ENCODE results near the gene ACSBG1. TPM values are rescaled to one million over a fixed set of nuclear protein-coding genes. Genes with fewer than 3 reads are reported as not detected.

The ACSBG1 gene
- total RNA-seq, 4 donors from 2014 or later = 75.9 to 131 (median 92.8) TPM

DNA sequence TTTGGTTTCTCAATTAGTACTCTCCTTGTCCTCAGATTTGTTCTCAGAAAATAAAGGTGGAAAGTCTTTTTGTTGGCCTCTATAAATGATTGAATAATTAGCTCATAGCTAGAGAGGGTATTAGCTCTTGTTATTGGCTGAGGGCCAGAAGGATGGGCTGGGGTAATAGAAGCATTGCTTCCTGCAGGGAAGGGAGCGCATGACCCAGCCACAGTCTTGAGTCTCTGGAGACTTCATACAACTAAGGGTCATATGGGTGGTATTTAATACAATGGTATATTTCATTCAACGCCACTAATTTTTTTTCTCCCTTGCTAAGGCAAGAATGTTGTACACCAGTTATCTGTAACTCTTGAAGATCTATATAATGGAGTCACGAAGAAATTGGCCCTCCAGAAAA, 38.4 kb upstream of the ACSBG1 start:
- H3K4me3 ChIP-seq (ENCODE audit: low read depth, poor library complexity, severe bottlenecking) = no peak overlapping the region
- no peak for DNase-seq (ENCODE audit: low spot score in 2 of 2)
- intact Hi-C loops (cut with DNase I; ENCODE audit: low total_unique reads) = no loop called here
- WGBS, 2 donors = 85 to 93% methylated on average over 3 of the region's 3 CpGs
- TF ChIP-seq POLR2A (IDR thresholded peaks at IDR 0.05) = no peak
- TF ChIP-seq, protein P1, sequence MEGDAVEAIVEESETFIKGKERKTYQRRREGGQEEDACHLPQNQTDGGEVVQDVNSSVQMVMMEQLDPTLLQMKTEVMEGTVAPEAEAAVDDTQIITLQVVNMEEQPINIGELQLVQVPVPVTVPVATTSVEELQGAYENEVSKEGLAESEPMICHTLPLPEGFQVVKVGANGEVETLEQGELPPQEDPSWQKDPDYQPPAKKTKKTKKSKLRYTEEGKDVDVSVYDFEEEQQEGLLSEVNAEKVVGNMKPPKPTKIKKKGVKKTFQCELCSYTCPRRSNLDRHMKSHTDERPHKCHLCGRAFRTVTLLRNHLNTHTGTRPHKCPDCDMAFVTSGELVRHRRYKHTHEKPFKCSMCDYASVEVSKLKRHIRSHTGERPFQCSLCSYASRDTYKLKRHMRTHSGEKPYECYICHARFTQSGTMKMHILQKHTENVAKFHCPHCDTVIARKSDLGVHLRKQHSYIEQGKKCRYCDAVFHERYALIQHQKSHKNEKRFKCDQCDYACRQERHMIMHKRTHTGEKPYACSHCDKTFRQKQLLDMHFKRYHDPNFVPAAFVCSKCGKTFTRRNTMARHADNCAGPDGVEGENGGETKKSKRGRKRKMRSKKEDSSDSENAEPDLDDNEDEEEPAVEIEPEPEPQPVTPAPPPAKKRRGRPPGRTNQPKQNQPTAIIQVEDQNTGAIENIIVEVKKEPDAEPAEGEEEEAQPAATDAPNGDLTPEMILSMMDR (IDR thresholded peaks at IDR 0.05) = no peak

DNA sequence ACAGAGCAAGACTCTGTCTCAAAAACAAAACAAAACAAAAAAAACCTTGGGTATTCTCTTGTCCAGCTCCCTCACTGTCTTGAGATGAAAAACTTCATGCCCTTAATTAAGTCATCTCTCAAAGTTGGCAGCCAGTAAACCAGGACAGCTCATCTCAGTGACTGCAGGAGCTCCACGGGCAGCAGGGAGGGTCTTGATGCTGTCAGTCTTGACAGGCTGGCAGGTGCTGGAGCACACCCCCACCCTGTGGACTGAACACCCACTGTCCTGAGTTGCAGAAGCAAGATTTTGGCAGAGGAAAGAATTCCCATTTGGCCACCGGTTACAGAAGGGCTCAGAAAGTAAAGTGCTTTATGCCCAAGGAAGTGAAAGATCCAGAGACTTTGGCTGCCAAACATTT, 38.0 kb upstream of the ACSBG1 start:
- intact Hi-C loops (cut with DNase I; ENCODE audit: low total_unique reads) = no loop called here
- no peak overlapping the region for H3K4me3 ChIP-seq (ENCODE audit: low read depth, poor library complexity, severe bottlenecking)
- 54 to 64% methylated on average over 2 of the region's 2 CpGs for WGBS, 2 donors
- TF ChIP-seq POLR2A (IDR thresholded peaks at IDR 0.05) = no peak
- TF ChIP-seq, protein P1 (IDR thresholded peaks at IDR 0.05) = no peak
- DNase-seq (ENCODE audit: low spot score in 2 of 2) = no peak

DNA sequence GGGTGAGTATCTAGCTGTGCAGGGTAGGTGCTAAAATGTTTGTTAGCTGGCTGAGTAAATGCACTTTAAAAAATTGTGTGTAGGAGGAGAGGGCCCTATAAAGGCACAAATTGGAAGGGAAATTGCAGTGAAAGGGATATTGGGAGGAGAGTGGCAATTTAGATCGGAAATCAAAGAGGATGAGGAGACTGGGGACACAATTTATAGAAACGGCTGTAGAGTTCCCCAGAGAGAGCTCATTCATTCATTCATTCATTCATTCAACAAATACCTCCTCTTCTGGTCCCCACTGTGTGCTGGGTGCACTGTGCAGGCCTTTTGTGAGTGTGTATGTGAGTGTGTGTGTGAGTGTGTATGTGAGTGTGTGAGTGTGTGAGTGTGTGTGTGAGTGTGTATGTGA, 32.4 kb upstream of the ACSBG1 start:
- intact Hi-C loops (cut with DNase I; ENCODE audit: low total_unique reads) = no loop called here
- WGBS, 2 donors = 72 to 80% methylated on average over 2 of the region's 2 CpGs
- DNase-seq (ENCODE audit: low spot score in 2 of 2) = no peak
- H3K4me3 ChIP-seq (ENCODE audit: low read depth, poor library complexity, severe bottlenecking) = no peak overlapping the region
- TF ChIP-seq POLR2A (IDR thresholded peaks at IDR 0.05) = no peak
- TF ChIP-seq, protein P1 (IDR thresholded peaks at IDR 0.05) = no peak

DNA sequence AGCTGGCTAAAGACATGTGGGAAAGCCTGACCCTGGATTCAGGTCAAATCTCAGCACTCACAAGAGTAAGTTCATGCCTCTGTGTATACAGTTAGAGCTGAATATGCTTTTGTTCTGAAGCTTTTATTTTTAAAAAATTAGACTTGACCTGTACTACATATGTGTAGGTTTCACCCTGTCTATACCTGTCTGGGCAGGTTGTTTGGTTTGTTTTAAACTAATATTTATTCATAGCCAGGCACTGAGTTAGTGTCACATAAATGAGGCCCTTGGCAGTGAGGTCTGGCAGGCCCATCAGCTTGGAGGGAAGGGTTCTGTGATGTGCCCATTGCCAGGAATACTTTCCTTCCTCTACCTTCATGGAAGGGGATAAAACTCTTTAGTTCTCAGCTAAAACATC, 31.9 kb upstream of the ACSBG1 start:
- no peak for DNase-seq (ENCODE audit: low spot score in 2 of 2)
- intact Hi-C loops (cut with DNase I; ENCODE audit: low total_unique reads) = no loop called here
- no peak for TF ChIP-seq POLR2A (IDR thresholded peaks at IDR 0.05)
- TF ChIP-seq, protein P1 (IDR thresholded peaks at IDR 0.05) = no peak
- H3K4me3 ChIP-seq (ENCODE audit: low read depth, poor library complexity, severe bottlenecking) = no peak overlapping the region

DNA sequence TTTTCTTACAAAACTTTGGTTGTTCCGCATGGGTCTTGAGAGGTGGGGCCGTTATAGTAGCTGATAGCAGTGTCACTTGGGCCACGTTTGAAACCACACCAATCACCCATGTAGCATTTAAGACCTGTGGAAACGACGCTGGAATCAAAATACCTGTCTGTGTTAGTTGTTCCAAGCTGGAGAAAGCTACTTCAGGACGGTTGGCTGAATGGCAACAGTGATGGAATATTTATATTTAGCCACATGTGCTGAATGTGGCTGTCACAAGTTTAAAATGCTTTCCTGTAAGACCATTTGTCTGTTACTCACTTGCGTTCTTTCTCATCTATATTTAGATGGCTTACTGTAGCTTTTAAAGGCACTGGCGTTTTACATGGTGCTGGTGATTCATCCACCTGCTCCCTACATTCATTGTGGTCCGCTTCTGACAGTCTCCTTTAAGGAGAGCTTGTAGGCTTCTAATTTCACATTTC, 31.4 kb upstream of the ACSBG1 start:
- DNase-seq (ENCODE audit: low spot score in 2 of 2) = no peak
- 50 to 51% methylated on average over 9 of the region's 9 CpGs for WGBS, 2 donors
- no peak overlapping the region for H3K4me3 ChIP-seq (ENCODE audit: low read depth, poor library complexity, severe bottlenecking)
- intact Hi-C loops (cut with DNase I; ENCODE audit: low total_unique reads) = no loop called here
- no peak for TF ChIP-seq POLR2A (IDR thresholded peaks at IDR 0.05)
- TF ChIP-seq, protein P1 (IDR thresholded peaks at IDR 0.05) = no peak

DNA sequence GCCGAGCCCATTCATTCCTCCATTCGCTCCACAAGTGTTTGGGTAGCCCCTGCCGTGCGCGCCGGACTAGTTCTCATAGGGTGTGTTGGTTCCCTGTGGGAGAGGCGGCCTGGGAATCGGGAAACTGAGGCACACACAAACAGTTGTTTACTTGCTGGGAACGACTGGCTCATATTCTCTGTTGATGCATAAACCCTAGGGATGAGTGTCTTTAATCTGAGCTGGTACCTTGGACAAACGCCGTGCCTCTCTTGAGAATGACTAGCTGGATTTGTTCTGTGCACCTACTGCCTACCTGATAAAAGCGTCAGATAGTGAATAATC, 30.7 kb upstream of the ACSBG1 start:
- peak overlapping the region; percentile 58 for H3K4me3 ChIP-seq (ENCODE audit: low read depth, poor library complexity, severe bottlenecking)
- intact Hi-C loops (cut with DNase I; ENCODE audit: low total_unique reads) = no loop called here
- TF ChIP-seq, protein P1 (IDR thresholded peaks at IDR 0.05) = no peak
- no peak for TF ChIP-seq POLR2A (IDR thresholded peaks at IDR 0.05)
- WGBS, 2 donors = 37 to 45% methylated on average over 12 of the region's 12 CpGs
- peak in 1 of 2 donors; percentile 88 for DNase-seq (ENCODE audit: low spot score in 2 of 2)
